Thoracic aorta (tissue), 2 donors: ENCODE data around the gene CDC42SE2. TPM values are rescaled to one million over a fixed set of nuclear protein-coding genes. Genes with fewer than 3 reads are reported as not detected.
"Not testable (repeated sequence)": the region's sequence is repeated elsewhere in the genome, so short reads cannot be mapped to it uniquely, and the experiment has no call there.

Experiments
- ATAC-seq: fragments of 150-250 bp; one replicate; pipeline ENCODE4 v1.8.0; 2017; ENCODE audit warnings: low read depth; ENCODE audit not compliant: insufficient number of reproducible peaks, low FRiP score
- DNase-seq: peaks from one replicate; pipeline ENCODE4 v3.0.0-alpha.2; 2020; ENCODE audit warnings: low spot score
- H3K27ac ChIP-seq, 2 donors: fragments of 200-600 bp; sonication (generic); 1 replicate in 1 of 2; 2 replicates in 1 of 2; pipeline ENCODE4 v1.5.1; 2016; ENCODE audit warnings: mild to moderate bottlenecking in 2 of 2, moderate library complexity in 2 of 2
- H3K27me3 ChIP-seq: fragments of 200-600 bp; sonication (generic); replicated peaks from 2 replicates; pipeline ENCODE4 v1.6.0; 2016; ENCODE audit warnings: mild to moderate bottlenecking; ENCODE audit not compliant: insufficient read depth
- H3K36me3 ChIP-seq: fragments of 200-600 bp; sonication (generic); one replicate; pipeline ENCODE4 v1.5.1; 2016
- H3K4me1 ChIP-seq, 2 donors: fragments of 200-600 bp; sonication (generic); 1 replicate in 1 of 2; 2 replicates in 1 of 2; pipeline versions ENCODE4 v1.5.1 to v1.6.0; 2016; ENCODE audit warnings: low read depth in 2 of 2, mild to moderate bottlenecking in 1 of 2; ENCODE audit not compliant: control insufficient read depth in 1 of 2
- H3K4me3 ChIP-seq: fragments of 200-600 bp; sonication (generic); 2 replicates; pipeline ENCODE4 v1.5.1; 2016; ENCODE audit warnings: mild to moderate bottlenecking
- H3K9me3 ChIP-seq: fragments of 200-600 bp; sonication (generic); 2 replicates; pipeline ENCODE4 v1.5.1; 2016
- CTCF ChIP-seq: fragments of 200-600 bp; sonication (generic); IDR thresholded peaks from one replicate; pipeline ENCODE4 v1.5.1; 2019; ENCODE audit warnings: antibody characterized with exemption
- total RNA-seq, 2 donors: library from RNA; depleted of rRNA; stranded (reverse); fragments of >200 nt; gene quantifications; one replicate each; pipeline versions ENCODE4 v1.1.0 to v1.2.3, GENCODE V29; 2016

The CDC42SE2 gene
- total RNA-seq, 2 donors from 2014 or later, result 20.3 to 38.0 TPM

GRCh38 chr5:131277875-131278740, 14.3 kb downstream of the CDC42SE2 start:
- TF ChIP-seq CTCF, result no peak

GRCh38 chr5:131278741-131279124, 14.9 kb downstream of the CDC42SE2 start:
- H3K27me3 ChIP-seq, H3K27ac ChIP-seq, H3K36me3 ChIP-seq, ATAC-seq, H3K9me3 ChIP-seq, H3K4me3 ChIP-seq, DNase-seq: not testable (repeated sequence)
- H3K4me1 ChIP-seq, result peaks cover 12 to 15% of the 10 kb centered on the region in 2 donors

More at GRCh38 chr5:131277875-131278740, 14.3 kb downstream of the CDC42SE2 start:
- Histone ChIP-seq H3K4me3 (no peak overlapping the region), H3K9me3 (no peaks in the 10 kb centered on the region), H3K4me1 (peaks cover 12 to 15% of the 10 kb centered on the region in 2 donors), H3K27ac (no peak overlapping the region), H3K36me3 (no peaks in the 10 kb centered on the region), H3K27me3 (no peaks in the 10 kb centered on the region)
- DNase-seq, result no peak
- no peak for ATAC-seq

DNA sequence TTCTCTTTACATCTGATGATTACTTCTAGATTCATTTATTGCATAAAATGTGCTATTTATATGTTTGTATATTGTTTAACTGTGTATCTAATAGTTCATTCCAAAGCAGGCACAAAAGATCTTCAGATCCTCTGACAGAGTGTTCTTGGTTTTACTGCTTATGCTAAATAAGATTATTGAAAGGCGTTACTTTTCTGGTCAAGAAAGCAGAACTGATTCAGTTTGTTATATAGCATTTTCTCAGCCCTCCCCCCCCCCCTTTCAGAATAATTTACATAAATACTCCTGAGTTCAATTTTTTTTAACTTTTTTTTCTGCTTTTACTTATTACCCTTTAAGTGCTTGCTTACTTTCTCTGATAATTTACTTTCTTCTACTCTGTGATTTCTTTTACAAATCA, 15.4 kb downstream of the CDC42SE2 start:
- H3K27me3 ChIP-seq, result no peaks in the 10 kb centered on the region
- ATAC-seq (no peak), DNase-seq (no peak)
- TF ChIP-seq CTCF, result no peak
- H3K4me1 ChIP-seq, result peaks cover 12 to 15% of the 10 kb centered on the region in 2 donors
- H3K27ac ChIP-seq, result no peak overlapping the region
- H3K36me3 ChIP-seq, result no peaks in the 10 kb centered on the region
- H3K4me3 ChIP-seq, result no peak overlapping the region
- H3K9me3 ChIP-seq, result no peaks in the 10 kb centered on the region

DNA sequence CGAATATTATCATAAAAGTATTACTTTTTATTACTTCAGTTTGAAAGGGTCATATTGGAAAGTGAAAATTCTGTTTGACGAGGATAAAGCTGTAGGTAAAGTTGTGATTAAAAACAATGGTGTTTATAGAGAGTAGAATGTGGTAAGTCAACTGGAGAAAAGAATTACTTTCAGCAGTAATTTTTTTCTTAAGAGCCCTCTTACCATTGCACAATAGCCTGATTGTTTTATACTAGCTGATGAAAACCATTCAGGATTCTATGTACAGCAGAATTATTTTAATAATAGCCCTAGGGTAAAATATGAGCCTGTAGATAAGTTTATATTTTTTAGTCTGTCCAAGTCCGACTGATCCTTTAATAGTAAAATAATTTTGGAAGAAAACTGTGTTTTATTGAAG, 16.6 kb downstream of the CDC42SE2 start:
- H3K4me3 ChIP-seq, result no peak overlapping the region
- no peaks in the 10 kb centered on the region for H3K36me3 ChIP-seq
- no peak for ATAC-seq
- peaks cover 12 to 15% of the 10 kb centered on the region in 2 donors for H3K4me1 ChIP-seq
- DNase-seq, result no peak
- H3K27ac ChIP-seq, result no peak overlapping the region
- no peaks in the 10 kb centered on the region for H3K27me3 ChIP-seq
- no peak for TF ChIP-seq CTCF
- no peaks in the 10 kb centered on the region for H3K9me3 ChIP-seq

DNA sequence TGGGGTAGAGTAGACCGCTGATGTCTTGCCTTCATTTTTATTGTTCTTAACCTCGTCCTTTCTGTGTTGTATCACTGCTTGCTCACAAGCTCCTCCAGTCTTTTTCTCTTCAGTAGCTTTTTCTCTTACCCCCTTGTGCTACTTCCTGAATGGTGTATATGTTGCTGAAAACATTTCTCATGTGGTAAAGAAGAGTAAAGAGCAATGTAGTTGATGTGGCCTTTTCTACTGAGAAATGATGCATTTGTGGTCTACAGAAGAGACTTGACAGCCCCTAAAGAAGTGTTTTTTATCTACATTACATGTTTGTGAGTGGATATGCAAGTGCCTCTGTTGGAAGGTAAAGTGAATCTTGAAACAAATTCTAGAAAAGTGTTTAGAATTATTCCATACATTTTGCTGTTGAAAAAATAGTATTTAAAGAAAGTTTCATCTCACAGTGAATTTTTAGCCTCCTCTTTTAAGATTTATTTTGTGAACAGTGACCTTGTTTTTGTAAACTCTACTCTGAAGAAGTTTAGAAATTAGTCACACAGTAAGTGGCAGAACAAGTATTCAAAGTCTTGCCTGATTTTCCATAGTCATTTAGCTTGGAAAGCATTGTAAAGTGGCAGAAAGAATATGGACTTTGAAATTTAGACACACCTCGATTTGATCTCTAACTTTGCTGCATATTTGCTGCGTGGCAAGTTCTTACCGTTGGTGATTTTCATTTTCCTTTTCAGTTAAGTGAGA, 17.4 kb downstream of the CDC42SE2 start:
- TF ChIP-seq CTCF, result no peak
- Histone ChIP-seq H3K27ac (no peak overlapping the region), H3K36me3 (no peaks in the 10 kb centered on the region), H3K4me1 (peaks cover 12 to 15% of the 10 kb centered on the region in 2 donors), H3K27me3 (no peaks in the 10 kb centered on the region), H3K9me3 (no peaks in the 10 kb centered on the region), H3K4me3 (no peak overlapping the region)
- no peak for ATAC-seq
- no peak for DNase-seq
